ENCODE measurements around the gene ANAPC16. TPM values are rescaled to one million over a fixed set of nuclear protein-coding genes. Genes with fewer than 3 reads are reported as not detected.

The ANAPC16 gene
- total and polyA plus RNA-seq, 2 of the 4 experiments (the other 2 are of a cell fraction), result 25.2 to 26.3 TPM

- H3K9ac ChIP-seq (ENCODE audit: low read depth, low read length), result peak overlapping the region; percentile 79
- BruUV-seq (replicated peaks), result no TSS peak
- H3K27ac ChIP-seq (ENCODE audit: insufficient read depth, low read length), result peak overlapping the region; percentile 97
- peak overlapping the region; percentile 88 for H3K4me2 ChIP-seq (ENCODE audit: low read depth, low read length)
- peak overlapping the region; percentile 60 for H2BK20ac ChIP-seq (ENCODE audit: low read depth, low read length)
- H3K9me1 ChIP-seq (ENCODE audit: insufficient read depth, low read length), result peaks cover 18% of the 10 kb centered on the region
- peak overlapping the region; percentile 95; the same call in 2 of the 3 replicates for H2BK15ac ChIP-seq (ENCODE audit: low read depth, low read length)
- in situ Hi-C loops (cut with MboI; ENCODE audit: low sequenced_read_pairs) (no loop called here), intact Hi-C loops (cut with micrococcal nuclease) (loop anchor here (1.0 to 2.0 kb wide), 2 partner anchors 12 to 16 kb away; partner anchors contain the start of gene DDIT4), dilution Hi-C loops (cut with HindIII; ENCODE audit: low sequenced_read_pairs, unreplicated experiment) (no loop called here)
- H3K9me3 ChIP-seq (ENCODE audit: control insufficient read depth, insufficient read depth, low read length), result no peaks in the 10 kb centered on the region
- no peaks in the 10 kb centered on the region for H3K79me1 ChIP-seq (ENCODE audit: low read depth in 1 of 2, low read length in 2 of 2)
- peak overlapping the region; percentile 89 for H3K56ac ChIP-seq (ENCODE audit: extremely low read depth, insufficient read depth, low read length)
- peak overlapping the region; percentile 96 for H2BK120ac ChIP-seq (ENCODE audit: low read depth, low read length)
- no peaks in the 10 kb centered on the region for H3K27me3 ChIP-seq (ENCODE audit: control insufficient read depth, insufficient read depth, low read length)
- peak overlapping the region; percentile 98 for H2BK5ac ChIP-seq (ENCODE audit: low read depth, low read length, poor library complexity, severe bottlenecking)
- peak overlapping the region; percentile 98 for H2AK9ac ChIP-seq (replicated peaks; ENCODE audit: low read depth, low read length, poor library complexity)
- H3K4me1 ChIP-seq (ENCODE audit: control insufficient read depth, insufficient read depth, low read length), result peaks cover 23% of the 10 kb centered on the region
- ChIA-PET POLR2A (ENCODE audit: unreplicated experiment) (interaction anchor here (0.6 to 1.7 kb wide), 3 partner anchors 13 to 45 kb away, joined by 3 to 8 read pairs (median 7); partner anchors contain the start of genes ANAPC16, ASCC1 and DDIT4), CTCF (interaction anchor here (0.5 to 1.3 kb wide), 4 partner anchors 10 to 66 kb away, joined by 3 read pairs; no protein-coding TSS in a partner anchor)
- no peaks in the 10 kb centered on the region for H4K20me1 ChIP-seq (ENCODE audit: insufficient read depth, low read length)
- H3K14ac ChIP-seq (replicated peaks; ENCODE audit: low read depth, low read length), result peak overlapping the region; percentile 96
- H3K4ac ChIP-seq (ENCODE audit: low read depth, low read length), result peak overlapping the region; percentile 98
- H3K4me3 ChIP-seq (ENCODE audit: insufficient read depth, low read depth, low read length), result peak overlapping the region; percentile 44
- H3K36me3 ChIP-seq (ENCODE audit: control insufficient read depth, insufficient read depth, low read length), result no peaks in the 10 kb centered on the region
- DNase-seq, result no peak
- H4K91ac ChIP-seq (ENCODE audit: insufficient read depth, low read depth, low read length), result peak overlapping the region; percentile 94
- H4K5ac ChIP-seq (ENCODE audit: low read depth, low read length), result peak overlapping the region; percentile 93
- H4K8ac ChIP-seq (ENCODE audit: low read depth in 2 of 2, low read length in 2 of 2), result peak overlapping the region; percentile 83 to 98
- 5% methylated on average over 3 of the region's 30 CpGs; no CpG with 5 or more reads in 1 of the 2 experiments for WGBS, 2 experiments (ENCODE audit: extremely low coverage in 2 of 2, insufficient read length in 1 of 2)
- H2AK5ac ChIP-seq (ENCODE audit: low read depth, low read length), result peak overlapping the region; percentile 98
- ATAC-seq (ENCODE audit: low read depth), result peak; percentile 7
- H3K23ac ChIP-seq (ENCODE audit: low read depth, low read length), result peak overlapping the region; percentile 78
- peak overlapping the region; percentile 97 for H2AFZ ChIP-seq (replicated peaks; ENCODE audit: low read length, poor library complexity)
- peak overlapping the region; percentile 95 for H3K18ac ChIP-seq (ENCODE audit: low read depth, low read length)
- TF ChIP-seq BHLHE40 (IDR thresholded peaks at IDR 0.05; ENCODE audit: low read depth, low read length) (no peak), FOS (IDR thresholded peaks at IDR 0.05; ENCODE audit: low read depth, low read length) (no peak), MXI1 (IDR thresholded peaks at IDR 0.05; ENCODE audit: borderline replicate concordance, low read depth, low read length) (no peak), CHD1 (IDR thresholded peaks at IDR 0.05; ENCODE audit: low read depth, low read length) (no peak), RFX5 (IDR thresholded peaks at IDR 0.05; ENCODE audit: low read depth, low read length) (no peak), CEBPB (IDR thresholded peaks at IDR 0.05; ENCODE audit: low read depth, low read length) (no peak), MAZ (IDR thresholded peaks at IDR 0.05; ENCODE audit: borderline replicate concordance, low read depth, low read length) (peak; percentile 22; the same call in 1 of the 2 replicates), ELK1 (IDR thresholded peaks at IDR 0.05; ENCODE audit: borderline replicate concordance, low read depth, low read length) (no peak), RAD21 (IDR thresholded peaks at IDR 0.05; ENCODE audit: low read length) (no peak), USF2 (IDR thresholded peaks at IDR 0.05; ENCODE audit: low read depth, low read length) (no peak), SMC3 (IDR thresholded peaks at IDR 0.05; ENCODE audit: low read depth, low read length) (no peak), NFE2L2 (IDR thresholded peaks at IDR 0.05; ENCODE audit: low read depth, low read length) (peak; percentile 1; the same call in 1 of the 2 replicates), MAFK (IDR thresholded peaks at IDR 0.05; ENCODE audit: low read depth, low read length) (no peak)
Measured at GRCh38 chr10:72260976-72261783, 45.4 kb downstream of the ANAPC16 start.
